ENCODE results near the gene RNF8. TPM values are rescaled to one million over a fixed set of nuclear protein-coding genes. Genes with fewer than 3 reads are reported as not detected.

The RNF8 gene
- total RNA-seq, 1 donor from 2014 or later: 33.3 TPM

GRCh38 chr6:37426945-37427510, 73.2 kb downstream of the RNF8 start:
- Mint-ChIP-seq H3K9me3 (peaks cover 6% of the 10 kb centered on the region), H3K4me3 (no peak overlapping the region), H3K27ac (ENCODE audit: unreplicated experiment) (no peak overlapping the region), H3K36me3 (ENCODE audit: low read depth) (peaks cover 3% of the 10 kb centered on the region), H3K27me3 (ENCODE audit: low read depth) (peaks cover 34% of the 10 kb centered on the region), H3K4me1 (peaks cover under 1% of the 10 kb centered on the region)
- no peak for DNase-seq (ENCODE audit: low read depth, low spot score)
- TF ChIP-seq, protein P1, sequence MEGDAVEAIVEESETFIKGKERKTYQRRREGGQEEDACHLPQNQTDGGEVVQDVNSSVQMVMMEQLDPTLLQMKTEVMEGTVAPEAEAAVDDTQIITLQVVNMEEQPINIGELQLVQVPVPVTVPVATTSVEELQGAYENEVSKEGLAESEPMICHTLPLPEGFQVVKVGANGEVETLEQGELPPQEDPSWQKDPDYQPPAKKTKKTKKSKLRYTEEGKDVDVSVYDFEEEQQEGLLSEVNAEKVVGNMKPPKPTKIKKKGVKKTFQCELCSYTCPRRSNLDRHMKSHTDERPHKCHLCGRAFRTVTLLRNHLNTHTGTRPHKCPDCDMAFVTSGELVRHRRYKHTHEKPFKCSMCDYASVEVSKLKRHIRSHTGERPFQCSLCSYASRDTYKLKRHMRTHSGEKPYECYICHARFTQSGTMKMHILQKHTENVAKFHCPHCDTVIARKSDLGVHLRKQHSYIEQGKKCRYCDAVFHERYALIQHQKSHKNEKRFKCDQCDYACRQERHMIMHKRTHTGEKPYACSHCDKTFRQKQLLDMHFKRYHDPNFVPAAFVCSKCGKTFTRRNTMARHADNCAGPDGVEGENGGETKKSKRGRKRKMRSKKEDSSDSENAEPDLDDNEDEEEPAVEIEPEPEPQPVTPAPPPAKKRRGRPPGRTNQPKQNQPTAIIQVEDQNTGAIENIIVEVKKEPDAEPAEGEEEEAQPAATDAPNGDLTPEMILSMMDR (conservative IDR thresholded peaks at IDR 0.05): no peak

GRCh38 chr6:37429352-37429750, 75.6 kb downstream of the RNF8 start:
- H3K9me3 Mint-ChIP-seq: peaks cover 6% of the 10 kb centered on the region
- H3K4me3 Mint-ChIP-seq: no peak overlapping the region
- DNase-seq (ENCODE audit: low read depth, low spot score): no peak
- peaks cover 18% of the 10 kb centered on the region for H3K4me1 Mint-ChIP-seq
- H3K36me3 Mint-ChIP-seq (ENCODE audit: low read depth): peaks cover 3% of the 10 kb centered on the region
- TF ChIP-seq, protein P1 (conservative IDR thresholded peaks at IDR 0.05): no peak
- no peak overlapping the region for H3K27ac Mint-ChIP-seq (ENCODE audit: unreplicated experiment)
- peaks cover 34% of the 10 kb centered on the region for H3K27me3 Mint-ChIP-seq (ENCODE audit: low read depth)

- Mint-ChIP-seq H3K4me1 (peaks cover 21% of the 10 kb centered on the region), H3K4me3 (peak overlapping the region; percentile 94), H3K27me3 (ENCODE audit: low read depth) (peaks cover 21% of the 10 kb centered on the region), H3K36me3 (ENCODE audit: low read depth) (no peaks in the 10 kb centered on the region), H3K9me3 (no peaks in the 10 kb centered on the region), H3K27ac (ENCODE audit: unreplicated experiment) (peak overlapping the region; percentile 69)
- DNase-seq (ENCODE audit: low read depth, low spot score): no peak
- TF ChIP-seq, protein P1 (conservative IDR thresholded peaks at IDR 0.05): no peak
Measured at GRCh38 chr6:37432590-37432915, 78.8 kb downstream of the RNF8 start.

DNA sequence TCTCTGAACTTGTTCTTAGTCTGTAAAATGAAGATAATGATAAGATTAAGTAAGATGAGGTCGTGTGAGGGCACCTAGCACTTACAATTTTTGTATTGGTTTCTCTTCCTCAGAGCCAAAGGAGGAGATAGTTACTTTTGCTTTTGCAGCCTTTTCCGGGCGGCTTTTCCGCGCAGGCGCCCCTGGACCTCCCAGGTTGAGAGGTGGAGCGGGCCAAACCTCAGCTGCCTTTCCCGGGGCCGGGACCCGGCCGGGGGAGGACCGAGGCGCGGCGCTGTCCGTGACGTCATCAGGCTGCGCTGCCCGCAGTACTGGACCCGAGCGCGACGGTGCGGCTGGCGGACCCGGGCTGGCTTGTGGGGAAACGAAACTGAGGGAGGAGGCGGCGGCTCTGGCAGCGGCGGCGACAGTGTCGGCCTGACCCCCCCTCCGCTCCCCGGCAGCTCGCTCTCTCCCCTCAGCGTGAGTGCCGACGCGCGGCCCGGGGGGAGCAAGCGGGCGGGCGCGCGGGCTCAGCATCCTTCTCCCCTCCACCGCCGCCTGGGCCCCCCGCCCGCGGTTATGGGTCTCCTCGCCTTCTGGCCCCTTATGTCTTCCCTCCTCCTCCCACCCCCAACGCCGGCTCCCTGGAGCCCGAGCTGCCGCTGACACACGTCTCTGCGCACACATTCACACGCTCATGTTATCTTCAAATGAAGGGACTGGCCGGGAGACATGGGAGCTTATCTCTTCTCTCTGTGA, 79.3 kb downstream of the RNF8 start, which contains the start of gene CMTR1:
CMTR1 (plus strand) TSS at position 306 of the 741 bp plus-strand sequence. CDS start 2,409 bp downstream, outside the sequence.
- TF ChIP-seq, protein P1 (conservative IDR thresholded peaks at IDR 0.05): no peak
- H3K36me3 Mint-ChIP-seq (ENCODE audit: low read depth): no peaks in the 10 kb centered on the region
- H3K4me1 Mint-ChIP-seq: peaks cover 21% of the 10 kb centered on the region
- H3K27me3 Mint-ChIP-seq (ENCODE audit: low read depth): peaks cover 16% of the 10 kb centered on the region
- peak within 1 kb of the TSS; percentile 94 for H3K4me3 Mint-ChIP-seq
- H3K9me3 Mint-ChIP-seq: no peaks in the 10 kb centered on the region
- H3K27ac Mint-ChIP-seq (ENCODE audit: unreplicated experiment): peak within 1 kb of the TSS; percentile 71
- DNase-seq (ENCODE audit: low read depth, low spot score): peak; percentile 91

GRCh38 chr6:37433657-37434271, 80.0 kb downstream of the RNF8 start:
- no peak for DNase-seq (ENCODE audit: low read depth, low spot score)
- no peaks in the 10 kb centered on the region for H3K9me3 Mint-ChIP-seq
- H3K4me3 Mint-ChIP-seq: peak overlapping the region; percentile 94
- H3K4me1 Mint-ChIP-seq: peaks cover 21% of the 10 kb centered on the region
- peak overlapping the region; percentile 71 for H3K27ac Mint-ChIP-seq (ENCODE audit: unreplicated experiment)
- H3K27me3 Mint-ChIP-seq (ENCODE audit: low read depth): peaks cover 9% of the 10 kb centered on the region
- no peaks in the 10 kb centered on the region for H3K36me3 Mint-ChIP-seq (ENCODE audit: low read depth)
- TF ChIP-seq, protein P1 (conservative IDR thresholded peaks at IDR 0.05): no peak

Measured in neural crest cell (in vitro differentiated cells).